ENCODE results near the gene TEX19. TPM values are rescaled to one million over a fixed set of nuclear protein-coding genes. Genes with fewer than 3 reads are reported as not detected.

The TEX19 gene
- total and polyA plus RNA-seq, 9 of the 15 experiments (the other 6 are each of a cell fraction or from before 2014, with no cell fraction given): 0.10 to 4.9 (median 1.9) TPM

- no peak for TF ChIP-seq MED1 (CRISPR knock-in tag; IDR thresholded peaks at IDR 0.05; ENCODE audit: borderline replicate concordance)
- TF ChIP-seq, protein P1, sequence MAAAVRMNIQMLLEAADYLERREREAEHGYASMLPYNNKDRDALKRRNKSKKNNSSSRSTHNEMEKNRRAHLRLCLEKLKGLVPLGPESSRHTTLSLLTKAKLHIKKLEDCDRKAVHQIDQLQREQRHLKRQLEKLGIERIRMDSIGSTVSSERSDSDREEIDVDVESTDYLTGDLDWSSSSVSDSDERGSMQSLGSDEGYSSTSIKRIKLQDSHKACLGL (CRISPR knock-in tag; IDR thresholded peaks at IDR 0.05; ENCODE audit: borderline replicate concordance, poor library complexity, severe bottlenecking): no peak
- 0 out of 2 replicates have a peak, but pooled peaks have one; percentile 27 for TF ChIP-seq TAF7 (tag; IDR thresholded peaks at IDR 0.05)
- no peak for TF ChIP-seq ZBTB40 (IDR thresholded peaks at IDR 0.05)
- TF ChIP-seq ZBTB40 (CRISPR knock-in tag; IDR thresholded peaks at IDR 0.05): no peak
- TF ChIP-seq, protein P2, sequence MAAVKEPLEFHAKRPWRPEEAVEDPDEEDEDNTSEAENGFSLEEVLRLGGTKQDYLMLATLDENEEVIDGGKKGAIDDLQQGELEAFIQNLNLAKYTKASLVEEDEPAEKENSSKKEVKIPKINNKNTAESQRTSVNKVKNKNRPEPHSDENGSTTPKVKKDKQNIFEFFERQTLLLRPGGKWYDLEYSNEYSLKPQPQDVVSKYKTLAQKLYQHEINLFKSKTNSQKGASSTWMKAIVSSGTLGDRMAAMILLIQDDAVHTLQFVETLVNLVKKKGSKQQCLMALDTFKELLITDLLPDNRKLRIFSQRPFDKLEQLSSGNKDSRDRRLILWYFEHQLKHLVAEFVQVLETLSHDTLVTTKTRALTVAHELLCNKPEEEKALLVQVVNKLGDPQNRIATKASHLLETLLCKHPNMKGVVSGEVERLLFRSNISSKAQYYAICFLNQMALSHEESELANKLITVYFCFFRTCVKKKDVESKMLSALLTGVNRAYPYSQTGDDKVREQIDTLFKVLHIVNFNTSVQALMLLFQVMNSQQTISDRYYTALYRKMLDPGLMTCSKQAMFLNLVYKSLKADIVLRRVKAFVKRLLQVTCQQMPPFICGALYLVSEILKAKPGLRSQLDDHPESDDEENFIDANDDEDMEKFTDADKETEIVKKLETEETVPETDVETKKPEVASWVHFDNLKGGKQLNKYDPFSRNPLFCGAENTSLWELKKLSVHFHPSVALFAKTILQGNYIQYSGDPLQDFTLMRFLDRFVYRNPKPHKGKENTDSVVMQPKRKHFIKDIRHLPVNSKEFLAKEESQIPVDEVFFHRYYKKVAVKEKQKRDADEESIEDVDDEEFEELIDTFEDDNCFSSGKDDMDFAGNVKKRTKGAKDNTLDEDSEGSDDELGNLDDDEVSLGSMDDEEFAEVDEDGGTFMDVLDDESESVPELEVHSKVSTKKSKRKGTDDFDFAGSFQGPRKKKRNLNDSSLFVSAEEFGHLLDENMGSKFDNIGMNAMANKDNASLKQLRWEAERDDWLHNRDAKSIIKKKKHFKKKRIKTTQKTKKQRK (IDR thresholded peaks at IDR 0.05; ENCODE audit: borderline replicate concordance, low read depth, low read length): no peak
Measured at GRCh38 chr17:82334622-82335394, 24.2 kb upstream of the TEX19 start (continued).
